Measurements from ENCODE around the gene ADORA2B.
"Not testable (repeated sequence)": the region's sequence is repeated elsewhere in the genome, so short reads cannot be mapped to it uniquely, and the experiment has no call there.

ADORA2B gene

DNA sequence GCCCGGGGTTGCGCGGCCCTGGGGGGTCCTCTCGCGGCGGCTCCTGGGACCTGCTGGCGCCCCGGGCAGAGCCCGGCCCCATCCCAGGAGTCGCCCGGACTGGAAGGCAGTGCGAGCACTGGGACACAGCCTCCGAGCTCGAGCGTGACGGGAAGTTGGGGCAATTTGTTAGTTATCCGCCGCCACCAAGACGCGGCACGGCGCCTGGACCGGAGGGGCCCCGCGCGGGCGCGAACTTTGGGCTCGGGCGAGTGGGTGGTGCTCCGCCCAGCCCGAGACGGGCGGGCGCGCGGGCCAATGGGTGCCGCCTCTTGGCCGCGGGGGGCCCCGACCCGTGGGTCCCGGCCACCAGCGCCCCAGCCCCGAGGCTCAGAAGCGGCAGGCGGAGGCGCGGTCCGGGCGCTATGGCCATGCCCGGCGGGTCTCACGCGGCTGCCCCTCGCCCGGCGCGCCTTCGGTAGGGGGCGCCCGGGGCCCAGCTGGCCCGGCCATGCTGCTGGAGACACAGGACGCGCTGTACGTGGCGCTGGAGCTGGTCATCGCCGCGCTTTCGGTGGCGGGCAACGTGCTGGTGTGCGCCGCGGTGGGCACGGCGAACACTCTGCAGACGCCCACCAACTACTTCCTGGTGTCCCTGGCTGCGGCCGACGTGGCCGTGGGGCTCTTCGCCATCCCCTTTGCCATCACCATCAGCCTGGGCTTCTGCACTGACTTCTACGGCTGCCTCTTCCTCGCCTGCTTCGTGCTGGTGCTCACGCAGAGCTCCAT is at the start of gene ADORA2B:
TSS of gene ADORA2B (plus strand) at position 372 of the 768 bp plus-strand sequence. CDS start at position 491, 119 bp downstream.
- DNase-seq: peak; percentile 40

- no peak for DNase-seq
These were observed 48.7 kb upstream of the ADORA2B start for GRCh38 chr17:15896277-15896676.

GRCh38 chr17:15896834-15897233 is 48.1 kb upstream of the ADORA2B start:
- DNase-seq: no peak

GRCh38 chr17:15899596-15899995 is 45.3 kb upstream of the ADORA2B start:
- DNase-seq: not testable (repeated sequence)

DNA sequence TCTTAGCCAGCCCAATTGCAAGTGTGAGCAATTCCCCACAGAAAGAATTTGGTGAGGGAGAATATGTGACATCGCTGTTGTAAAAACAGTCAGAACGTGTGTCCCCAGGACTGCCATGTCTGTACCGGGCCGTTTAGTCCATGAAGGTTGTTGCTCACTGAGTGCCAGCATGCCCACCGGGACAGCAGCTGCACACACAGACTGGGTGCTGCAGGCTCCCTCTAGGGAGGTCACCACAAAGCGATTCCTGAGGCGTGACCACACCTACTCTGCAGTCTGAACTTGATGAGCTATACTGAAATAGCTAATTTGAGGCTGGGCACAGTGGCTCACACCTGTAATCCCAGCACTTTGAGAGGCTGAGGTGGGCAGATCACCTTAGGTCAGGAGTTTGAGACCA is 44.1 kb upstream of the ADORA2B start:
- DNase-seq: no peak

GRCh38 chr17:15905236-15905635 is 39.7 kb upstream of the ADORA2B start:
- not testable (repeated sequence) for DNase-seq

DNA sequence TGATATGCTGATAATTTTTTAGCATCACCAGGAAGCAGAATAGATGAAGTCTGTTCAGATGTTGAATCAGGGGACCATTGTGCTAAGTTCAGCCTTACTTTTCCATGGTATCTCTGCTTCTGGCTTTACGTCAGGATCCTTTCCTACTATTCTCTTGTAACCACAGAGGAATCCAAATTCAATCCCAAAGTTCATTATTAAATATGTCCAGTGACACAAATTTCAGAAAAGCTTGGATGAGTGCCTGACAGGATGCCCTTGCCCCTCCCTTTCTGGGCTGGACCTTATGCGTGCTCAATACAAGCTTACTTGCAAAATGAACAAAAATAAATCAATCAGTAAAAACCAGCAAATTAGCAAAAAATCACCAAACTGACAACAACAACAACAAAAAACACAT is 37.6 kb upstream of the ADORA2B start:
- DNase-seq: no peak

DNA sequence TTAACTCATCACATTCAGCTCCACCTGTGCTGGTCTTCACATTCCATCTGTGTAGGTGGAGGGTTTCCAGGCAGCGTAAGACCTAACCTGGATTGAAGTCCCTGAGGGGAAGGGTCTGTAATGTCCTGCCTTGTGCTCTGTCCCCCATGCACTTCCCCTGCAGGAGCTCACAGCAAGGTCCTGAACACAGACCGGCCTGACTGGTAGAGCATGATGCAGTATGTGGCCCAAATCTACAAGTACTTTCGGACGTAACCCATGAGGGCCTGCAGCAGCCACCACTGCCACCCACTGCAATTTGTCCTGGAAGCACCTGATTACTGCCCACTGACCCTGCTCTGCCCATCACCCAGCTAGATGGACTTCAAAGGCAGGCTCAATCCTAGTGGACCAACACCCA is 36.6 kb upstream of the ADORA2B start:
- no peak for DNase-seq

GRCh38 chr17:15909481-15909991 is 35.4 kb upstream of the ADORA2B start:
- DNase-seq: no peak

- no peak for DNase-seq
These were observed 34.1 kb upstream of the ADORA2B start for GRCh38 chr17:15910791-15911190.

GRCh38 chr17:15911701-15912100 is 33.2 kb upstream of the ADORA2B start:
- not testable (repeated sequence) for DNase-seq

GRCh38 chr17:15912416-15912955 is 32.4 kb upstream of the ADORA2B start:
- DNase-seq: no peak

DNA sequence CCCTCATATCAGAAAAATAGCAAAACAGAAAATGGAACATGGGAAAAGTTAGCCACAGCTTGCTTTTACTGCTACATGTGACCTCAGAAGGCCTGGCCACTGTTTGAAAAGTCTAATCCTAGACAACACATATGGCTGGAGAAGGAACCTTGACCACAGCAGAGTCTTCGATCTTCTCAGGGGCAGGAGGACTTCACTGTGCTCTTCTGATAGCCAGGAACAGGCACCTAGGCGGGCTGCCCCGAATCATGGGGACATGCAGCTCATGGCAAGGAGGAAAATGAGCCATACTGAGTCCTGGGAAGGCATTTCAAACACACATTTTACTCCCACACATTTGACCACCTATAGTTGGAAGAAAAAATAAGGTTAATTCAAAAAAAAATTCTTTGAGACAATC is 31.1 kb upstream of the ADORA2B start:
- no peak for DNase-seq

DNA sequence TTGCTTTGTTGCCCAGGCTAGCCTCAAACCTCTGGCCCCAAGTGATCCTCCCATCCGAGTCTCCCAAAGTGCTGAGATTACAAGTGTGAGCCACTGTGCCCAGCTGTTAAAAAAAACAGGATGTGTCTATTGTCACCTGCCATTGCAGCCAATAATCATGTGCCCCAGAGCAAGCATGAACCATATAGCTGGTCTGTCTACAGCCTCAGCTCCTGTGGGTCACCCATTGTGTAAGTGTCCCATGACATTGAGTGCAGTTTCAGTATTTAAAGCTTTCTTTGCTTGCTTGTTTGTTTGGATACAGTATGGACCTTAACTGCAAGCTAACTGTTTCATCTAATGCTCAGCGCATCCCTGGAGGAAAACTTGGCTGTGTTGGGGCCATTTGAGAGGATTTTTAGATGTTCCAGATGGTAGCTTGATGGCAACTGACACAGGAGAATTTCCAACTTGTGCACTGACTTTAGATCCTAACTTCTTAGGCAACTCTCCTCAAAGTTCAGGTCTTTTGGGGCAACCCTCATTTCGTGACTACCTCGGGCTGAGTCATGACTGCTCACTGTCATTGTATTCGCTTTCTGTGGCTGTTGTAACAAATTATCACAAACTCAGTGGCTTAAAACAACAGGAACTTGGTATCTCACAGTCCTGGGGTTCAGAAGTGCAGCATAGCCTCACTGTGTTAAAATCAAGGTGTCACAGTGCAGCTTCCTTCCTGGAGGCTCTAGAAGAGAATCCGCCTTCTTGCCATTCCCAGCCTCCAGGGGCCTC is 30.3 kb upstream of the ADORA2B start:
- DNase-seq: peak; percentile 19

GRCh38 chr17:15915961-15916360 is 29.0 kb upstream of the ADORA2B start:
- DNase-seq: no peak

GRCh38 chr17:15917021-15917437 is 27.9 kb upstream of the ADORA2B start:
- DNase-seq: no peak

DNA sequence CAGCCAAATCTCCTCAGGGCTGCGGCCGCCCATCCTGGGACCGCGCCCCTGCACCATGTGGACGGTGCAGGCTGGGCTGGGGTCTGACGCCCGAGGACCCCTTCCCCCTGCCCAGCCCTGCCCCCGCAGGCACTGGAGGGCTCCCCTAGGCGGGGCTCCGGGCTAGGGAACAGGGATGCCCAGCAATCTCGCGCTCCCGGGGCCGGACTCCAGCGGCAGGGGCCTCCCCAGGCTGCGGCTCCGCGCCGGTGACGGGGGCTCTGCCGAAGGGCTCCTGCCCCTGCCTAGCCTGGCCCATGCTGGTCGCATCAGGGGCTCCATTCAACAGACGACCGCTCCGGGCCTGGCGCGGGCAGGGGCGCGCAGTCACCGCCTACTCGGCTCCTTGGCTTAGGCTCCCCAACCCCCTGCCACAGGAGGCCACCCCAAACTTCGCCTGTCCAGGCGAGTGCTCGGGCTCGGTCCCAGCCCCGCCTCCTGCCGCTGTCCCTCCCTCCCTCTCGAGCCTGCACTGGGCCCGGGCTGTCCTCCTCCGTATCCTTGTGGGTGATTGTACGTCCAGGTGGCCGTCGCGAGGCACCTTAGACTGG is 27.4 kb upstream of the ADORA2B start:
- DNase-seq: no peak

- DNase-seq: no peak
These were observed 26.7 kb upstream of the ADORA2B start for GRCh38 chr17:15918261-15918660.

GRCh38 chr17:15918661-15919259 is 26.2 kb upstream of the ADORA2B start:
- no peak for DNase-seq

- no peak for DNase-seq
These were observed 25.5 kb upstream of the ADORA2B start for GRCh38 chr17:15919466-15919865.

- DNase-seq: no peak
These were observed 24.1 kb upstream of the ADORA2B start for GRCh38 chr17:15920758-15921239.

DNA sequence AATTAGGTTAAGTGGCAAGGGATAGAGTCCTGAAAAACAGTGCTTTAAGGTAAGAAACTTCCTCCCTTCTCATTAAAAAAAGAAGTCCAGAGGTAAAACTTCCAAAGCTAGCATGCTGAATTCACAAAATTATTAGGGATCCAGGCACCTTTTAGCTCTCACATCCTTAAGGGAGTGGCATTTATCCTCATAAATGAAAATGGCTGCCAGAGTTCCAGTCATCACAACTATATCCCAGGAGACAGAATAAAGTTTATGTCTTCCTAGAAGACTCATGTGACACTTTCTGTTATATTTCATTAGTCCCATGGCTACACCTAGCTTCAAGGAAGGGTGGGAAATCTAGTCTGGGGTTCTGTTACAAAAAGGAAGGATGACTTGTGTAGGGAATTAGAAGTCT is 23.3 kb upstream of the ADORA2B start:
- DNase-seq: no peak

DNA sequence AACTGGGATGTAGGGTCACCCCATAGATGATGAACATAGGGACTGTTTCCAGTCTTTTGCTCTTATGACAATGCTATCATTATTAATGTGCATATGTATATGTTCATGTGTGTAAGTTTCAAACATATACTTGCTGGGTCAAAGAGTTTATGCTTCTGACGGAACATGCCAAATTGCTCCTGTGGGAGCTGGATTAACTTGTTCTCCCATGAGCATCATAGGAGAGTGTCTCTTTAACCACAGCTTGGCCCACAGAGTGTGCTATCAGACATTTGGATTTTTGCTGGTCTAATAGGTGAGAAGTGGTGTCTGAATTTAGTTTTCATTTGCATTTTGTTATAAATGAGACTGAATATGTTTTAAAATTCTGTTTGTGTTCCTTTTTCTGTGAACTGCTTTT is 22.3 kb upstream of the ADORA2B start:
- no peak for DNase-seq

Measured in CD4-positive, alpha-beta T cell treated with Interferon gamma for 1 hour (primary cell).